ENCODE results near the gene C16orf90.

C16orf90 gene

DNA sequence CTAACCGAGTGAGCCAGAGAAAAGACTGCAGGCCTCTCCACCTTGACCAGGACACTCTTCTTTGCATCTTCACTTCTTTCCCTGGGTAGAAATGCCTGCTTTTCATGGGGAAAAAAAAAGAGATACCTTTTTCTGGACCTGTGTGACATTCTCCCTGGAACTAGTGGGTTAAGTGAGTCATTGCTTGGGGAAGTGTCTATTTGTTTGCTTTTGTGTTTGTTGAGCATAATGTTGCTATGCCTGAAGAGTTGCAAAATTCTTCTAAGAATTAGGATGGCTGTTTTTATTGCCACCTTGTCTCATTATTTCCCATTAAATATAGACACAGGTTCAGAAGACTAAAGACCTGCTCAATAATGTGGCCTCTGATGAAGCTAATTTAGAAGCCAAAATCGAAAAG, 24.3 kb upstream of the C16orf90 start:
- ChIA-PET CTCF (no interaction called here), POLR2A (no interaction called here)
- no peak overlapping the region for H3K27ac ChIP-seq (ENCODE audit: extremely low read depth, low read depth, low read length)
- H3K36me3 ChIP-seq (ENCODE audit: control insufficient read depth in 2 of 2, insufficient read depth in 1 of 2, low read length in 2 of 2) = peaks cover 13 to 80% of the 10 kb centered on the region in 2 experiments; a peak in 2 of 3 replicates
- H3K9me3 ChIP-seq (ENCODE audit: control insufficient read depth, insufficient read depth, low read depth, low read length) = no peaks in the 10 kb centered on the region
- no peak overlapping the region for H3K4me3 ChIP-seq (ENCODE audit: low read depth, low read length)
- no peaks in the 10 kb centered on the region for H3K4me1 ChIP-seq (ENCODE audit: control insufficient read depth, insufficient read depth, low read length)
- no peak for TF ChIP-seq SCRT1 (tag by site-specific recombination; IDR thresholded peaks at IDR 0.05; ENCODE audit: borderline replicate concordance)
- TF ChIP-seq, protein P1, sequence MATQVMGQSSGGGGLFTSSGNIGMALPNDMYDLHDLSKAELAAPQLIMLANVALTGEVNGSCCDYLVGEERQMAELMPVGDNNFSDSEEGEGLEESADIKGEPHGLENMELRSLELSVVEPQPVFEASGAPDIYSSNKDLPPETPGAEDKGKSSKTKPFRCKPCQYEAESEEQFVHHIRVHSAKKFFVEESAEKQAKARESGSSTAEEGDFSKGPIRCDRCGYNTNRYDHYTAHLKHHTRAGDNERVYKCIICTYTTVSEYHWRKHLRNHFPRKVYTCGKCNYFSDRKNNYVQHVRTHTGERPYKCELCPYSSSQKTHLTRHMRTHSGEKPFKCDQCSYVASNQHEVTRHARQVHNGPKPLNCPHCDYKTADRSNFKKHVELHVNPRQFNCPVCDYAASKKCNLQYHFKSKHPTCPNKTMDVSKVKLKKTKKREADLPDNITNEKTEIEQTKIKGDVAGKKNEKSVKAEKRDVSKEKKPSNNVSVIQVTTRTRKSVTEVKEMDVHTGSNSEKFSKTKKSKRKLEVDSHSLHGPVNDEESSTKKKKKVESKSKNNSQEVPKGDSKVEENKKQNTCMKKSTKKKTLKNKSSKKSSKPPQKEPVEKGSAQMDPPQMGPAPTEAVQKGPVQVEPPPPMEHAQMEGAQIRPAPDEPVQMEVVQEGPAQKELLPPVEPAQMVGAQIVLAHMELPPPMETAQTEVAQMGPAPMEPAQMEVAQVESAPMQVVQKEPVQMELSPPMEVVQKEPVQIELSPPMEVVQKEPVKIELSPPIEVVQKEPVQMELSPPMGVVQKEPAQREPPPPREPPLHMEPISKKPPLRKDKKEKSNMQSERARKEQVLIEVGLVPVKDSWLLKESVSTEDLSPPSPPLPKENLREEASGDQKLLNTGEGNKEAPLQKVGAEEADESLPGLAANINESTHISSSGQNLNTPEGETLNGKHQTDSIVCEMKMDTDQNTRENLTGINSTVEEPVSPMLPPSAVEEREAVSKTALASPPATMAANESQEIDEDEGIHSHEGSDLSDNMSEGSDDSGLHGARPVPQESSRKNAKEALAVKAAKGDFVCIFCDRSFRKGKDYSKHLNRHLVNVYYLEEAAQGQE (tag by site-specific recombination; IDR thresholded peaks at IDR 0.05) = no peak
- no peak for TF ChIP-seq OVOL3 (tag by site-specific recombination; IDR thresholded peaks at IDR 0.05)
- TF ChIP-seq, protein P2, sequence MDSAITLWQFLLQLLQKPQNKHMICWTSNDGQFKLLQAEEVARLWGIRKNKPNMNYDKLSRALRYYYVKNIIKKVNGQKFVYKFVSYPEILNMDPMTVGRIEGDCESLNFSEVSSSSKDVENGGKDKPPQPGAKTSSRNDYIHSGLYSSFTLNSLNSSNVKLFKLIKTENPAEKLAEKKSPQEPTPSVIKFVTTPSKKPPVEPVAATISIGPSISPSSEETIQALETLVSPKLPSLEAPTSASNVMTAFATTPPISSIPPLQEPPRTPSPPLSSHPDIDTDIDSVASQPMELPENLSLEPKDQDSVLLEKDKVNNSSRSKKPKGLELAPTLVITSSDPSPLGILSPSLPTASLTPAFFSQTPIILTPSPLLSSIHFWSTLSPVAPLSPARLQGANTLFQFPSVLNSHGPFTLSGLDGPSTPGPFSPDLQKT (IDR thresholded peaks at IDR 0.05; ENCODE audit: borderline replicate concordance, low read depth, low read length) = no peak
- TF ChIP-seq REPIN1 (tag by site-specific recombination; IDR thresholded peaks at IDR 0.05; ENCODE audit: low read depth) = no peak

DNA sequence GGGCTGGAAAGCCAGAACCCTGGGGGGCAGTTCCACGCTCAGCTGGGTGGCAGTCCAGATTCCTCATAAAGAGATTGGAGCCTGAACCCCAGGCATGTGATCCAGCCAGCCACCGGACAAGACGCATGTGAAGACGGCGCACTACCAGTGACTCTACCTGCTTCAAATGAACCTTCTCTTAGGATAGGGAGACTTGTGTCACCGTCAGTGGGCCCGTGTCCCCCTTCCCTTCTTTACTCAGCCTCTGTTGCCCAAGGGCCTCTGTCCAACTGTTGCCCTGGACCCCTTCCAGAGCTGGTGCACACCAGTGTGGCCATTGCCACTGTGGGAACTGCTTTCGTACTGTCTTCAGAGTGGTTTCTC, 23.7 kb upstream of the C16orf90 start:
- no peaks in the 10 kb centered on the region for H3K4me1 ChIP-seq (ENCODE audit: control insufficient read depth, insufficient read depth, low read length)
- no peak overlapping the region for H3K27ac ChIP-seq (ENCODE audit: extremely low read depth, low read depth, low read length)
- TF ChIP-seq GLIS1 (tag by site-specific recombination; IDR thresholded peaks at IDR 0.05) (peak; percentile 16; the same call in 1 of the 2 replicates), ZNF214 (tag by site-specific recombination; IDR thresholded peaks at IDR 0.05; ENCODE audit: borderline replicate concordance) (no peak), ZSCAN30 (tag by site-specific recombination; IDR thresholded peaks at IDR 0.05) (no peak), MZF1 (tag by site-specific recombination; IDR thresholded peaks at IDR 0.05; ENCODE audit: borderline replicate concordance) (no peak)
- H3K36me3 ChIP-seq (ENCODE audit: control insufficient read depth in 2 of 2, insufficient read depth in 1 of 2, low read length in 2 of 2) = peaks cover 12 to 83% of the 10 kb centered on the region in 2 experiments; a peak in 2 of 3 replicates
- H3K4me3 ChIP-seq (ENCODE audit: low read depth, low read length) = no peak overlapping the region
- no peaks in the 10 kb centered on the region for H3K9me3 ChIP-seq (ENCODE audit: control insufficient read depth, insufficient read depth, low read depth, low read length)
- POLR2A ChIA-PET = no interaction called here
- CTCF ChIA-PET = no interaction called here

DNA sequence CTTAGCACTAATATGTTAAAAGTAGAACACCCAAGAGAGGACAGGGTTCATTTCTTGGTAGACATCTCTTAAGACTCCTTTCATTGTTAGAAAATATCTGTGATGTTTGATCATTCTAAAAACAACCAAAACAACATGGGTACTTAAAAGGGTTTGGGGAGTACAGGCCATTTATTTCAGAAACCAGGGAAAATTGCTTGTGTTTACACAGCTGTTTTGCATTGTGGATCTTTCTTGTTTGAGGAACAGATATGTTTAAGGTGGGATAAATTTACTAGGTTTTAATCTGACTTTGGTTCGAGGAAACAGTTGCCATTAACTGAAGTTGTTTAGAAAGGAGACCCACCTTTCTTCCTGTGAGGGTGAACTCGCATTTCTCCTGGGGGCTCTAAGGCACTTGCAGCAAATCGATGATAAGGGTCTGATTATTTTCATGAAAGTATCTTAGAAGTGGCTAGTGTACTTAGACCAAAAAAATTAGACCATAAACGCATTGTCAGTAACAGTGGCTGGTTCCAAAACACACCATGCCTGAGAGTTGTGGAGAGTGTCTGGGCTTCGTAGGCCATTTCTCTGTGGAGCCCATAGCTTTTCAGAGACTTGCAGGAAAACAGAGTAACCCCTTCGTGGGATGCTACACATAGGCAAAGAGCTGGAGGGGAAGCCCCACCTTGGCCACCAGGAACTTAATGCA, 23.1 kb upstream of the C16orf90 start:
- ChIA-PET CTCF (no interaction called here), POLR2A (no interaction called here)
- TF ChIP-seq ZNF561 (tag by site-specific recombination; IDR thresholded peaks at IDR 0.05; ENCODE audit: borderline replicate concordance) = no peak
- TF ChIP-seq, protein P3, sequence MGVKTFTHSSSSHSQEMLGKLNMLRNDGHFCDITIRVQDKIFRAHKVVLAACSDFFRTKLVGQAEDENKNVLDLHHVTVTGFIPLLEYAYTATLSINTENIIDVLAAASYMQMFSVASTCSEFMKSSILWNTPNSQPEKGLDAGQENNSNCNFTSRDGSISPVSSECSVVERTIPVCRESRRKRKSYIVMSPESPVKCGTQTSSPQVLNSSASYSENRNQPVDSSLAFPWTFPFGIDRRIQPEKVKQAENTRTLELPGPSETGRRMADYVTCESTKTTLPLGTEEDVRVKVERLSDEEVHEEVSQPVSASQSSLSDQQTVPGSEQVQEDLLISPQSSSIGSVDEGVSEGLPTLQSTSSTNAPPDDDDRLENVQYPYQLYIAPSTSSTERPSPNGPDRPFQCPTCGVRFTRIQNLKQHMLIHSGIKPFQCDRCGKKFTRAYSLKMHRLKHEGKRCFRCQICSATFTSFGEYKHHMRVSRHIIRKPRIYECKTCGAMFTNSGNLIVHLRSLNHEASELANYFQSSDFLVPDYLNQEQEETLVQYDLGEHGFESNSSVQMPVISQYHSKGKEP (tag by site-specific recombination; IDR thresholded peaks at IDR 0.05) = no peak
- no peak for TF ChIP-seq ZNF560 (tag by site-specific recombination; IDR thresholded peaks at IDR 0.05; ENCODE audit: borderline replicate concordance)
- no peak for TF ChIP-seq ZBTB17 (tag by site-specific recombination; IDR thresholded peaks at IDR 0.05)
- no peak for TF ChIP-seq HOXA7 (CRISPR knock-in tag; IDR thresholded peaks at IDR 0.05; ENCODE audit: borderline replicate concordance)
- no peak for TF ChIP-seq ZNF544 (tag by site-specific recombination; IDR thresholded peaks at IDR 0.05)
- Histone ChIP-seq H3K4me3 (ENCODE audit: low read depth, low read length) (no peak overlapping the region), H3K4me1 (ENCODE audit: control insufficient read depth, insufficient read depth, low read length) (no peaks in the 10 kb centered on the region), H3K9me3 (ENCODE audit: control insufficient read depth, insufficient read depth, low read depth, low read length) (no peaks in the 10 kb centered on the region), H3K36me3 (ENCODE audit: control insufficient read depth in 2 of 2, insufficient read depth in 1 of 2, low read length in 2 of 2) (peaks cover 8 to 83% of the 10 kb centered on the region in 2 experiments; a peak in 2 of 3 replicates), H3K27ac (ENCODE audit: extremely low read depth, low read depth, low read length) (no peak overlapping the region)

All from HEK293 (cell line).